Vagina (tissue), 2 donors: ENCODE results near the gene IL25. TPM values are rescaled to one million over a fixed set of nuclear protein-coding genes. Genes with fewer than 3 reads are reported as not detected.

ENCODE experiments used
- DNase-seq, 2 donors: peaks; one replicate each; pipeline ENCODE4 v3.0.0-alpha.2; 2017; ENCODE audit errors: extremely low spot score in 2 of 2
- H3K27ac ChIP-seq: fragments of 200-600 bp; sonication (generic); one replicate; pipeline ENCODE4 v1.5.1; 2019
- H3K27me3 ChIP-seq: fragments of 200-600 bp; sonication (generic); one replicate; pipeline ENCODE4 v1.5.1; 2019
- H3K36me3 ChIP-seq, 2 donors: fragments of 200-600 bp; sonication (generic); one replicate each; pipeline ENCODE4 v1.5.1; 2017 to 2019
- H3K4me1 ChIP-seq: fragments of 200-600 bp; sonication (generic); one replicate; pipeline ENCODE4 v1.5.1; 2019
- H3K4me3 ChIP-seq, 2 donors: fragments of 200-600 bp; sonication (generic); 1 replicate in 1 of 2; 2 replicates in 1 of 2; pipeline ENCODE4 v1.5.1; 2016 to 2019
- H3K9me3 ChIP-seq: fragments of 200-600 bp; sonication (generic); one replicate; pipeline ENCODE4 v1.5.1; 2019
- POLR2A ChIP-seq, 2 donors: fragments of 450-650 bp; IDR thresholded peaks; one replicate each; pipeline ENCODE4 v1.6.1; 2017; ENCODE audit warnings: antibody characterized with exemption in 2 of 2, mild to moderate bottlenecking in 2 of 2, moderate library complexity in 2 of 2
- POLR2AphosphoS5 ChIP-seq, 2 donors: sonication (generic); formaldehyde crosslinking; IDR thresholded peaks; one replicate each; pipeline ENCODE4 v1.9.0; 2017; ENCODE audit warnings: antibody characterized with exemption in 2 of 2, mild to moderate bottlenecking in 2 of 2, low read depth in 1 of 2; ENCODE audit not compliant: insufficient read depth in 1 of 2
- intact Hi-C: fragments of 100-400 bp; cut with DNase I; formaldehyde crosslinking; loops from one replicate; pipeline ENCODE4 v1.15.1; 2023
- total RNA-seq: library from RNA; depleted of rRNA; stranded (reverse); fragments of >200 nt; gene quantifications from one replicate; pipeline ENCODE4 v1.2.3, GENCODE V29; 2016
- TF ChIP-seq, protein P1 (sequence below), 3 experiments: fragments of 450-650 bp in 2 of 3; fragments of 200-600 bp in 1 of 3; sonication (generic) in 1 of 3; IDR thresholded peaks; one replicate each; pipeline ENCODE4 v1.5.1; 2017 to 2019; ENCODE audit warnings: antibody characterized with exemption in 3 of 3, mild to moderate bottlenecking in 2 of 3, moderate library complexity in 2 of 3

IL25 gene
- total RNA-seq, 1 donor from 2014 or later = not detected

DNA sequence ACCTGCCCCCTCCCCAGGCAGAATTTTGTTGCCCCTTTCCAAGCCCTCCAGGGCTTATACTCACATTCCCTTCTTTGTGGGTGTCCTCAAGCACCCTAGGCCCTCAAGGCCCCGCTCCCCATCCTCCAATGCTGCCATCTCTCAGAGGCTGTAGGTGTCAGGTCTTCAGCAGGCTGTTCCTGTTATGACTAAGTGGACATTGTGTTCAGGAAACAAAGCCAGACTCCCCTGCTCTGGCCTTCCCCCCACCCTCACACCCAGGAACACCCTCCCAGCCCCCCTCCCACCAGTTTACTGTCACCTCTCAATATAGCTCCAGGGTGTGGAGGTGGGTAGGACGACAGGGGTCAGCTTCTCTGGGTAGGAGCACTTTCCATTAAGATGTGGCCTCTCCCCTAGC is 36.9 kb downstream of the IL25 start:
- no peaks in the 10 kb centered on the region for H3K4me1 ChIP-seq
- H3K27me3 ChIP-seq = no peaks in the 10 kb centered on the region
- no peak overlapping the region for H3K27ac ChIP-seq
- TF ChIP-seq POLR2AphosphoS5 (IDR thresholded peaks at IDR 0.05; ENCODE audit: insufficient read depth in 1 of 2, low read depth in 1 of 2) (no peak), POLR2A (IDR thresholded peaks at IDR 0.05) (no peak)
- TF ChIP-seq, protein P1, sequence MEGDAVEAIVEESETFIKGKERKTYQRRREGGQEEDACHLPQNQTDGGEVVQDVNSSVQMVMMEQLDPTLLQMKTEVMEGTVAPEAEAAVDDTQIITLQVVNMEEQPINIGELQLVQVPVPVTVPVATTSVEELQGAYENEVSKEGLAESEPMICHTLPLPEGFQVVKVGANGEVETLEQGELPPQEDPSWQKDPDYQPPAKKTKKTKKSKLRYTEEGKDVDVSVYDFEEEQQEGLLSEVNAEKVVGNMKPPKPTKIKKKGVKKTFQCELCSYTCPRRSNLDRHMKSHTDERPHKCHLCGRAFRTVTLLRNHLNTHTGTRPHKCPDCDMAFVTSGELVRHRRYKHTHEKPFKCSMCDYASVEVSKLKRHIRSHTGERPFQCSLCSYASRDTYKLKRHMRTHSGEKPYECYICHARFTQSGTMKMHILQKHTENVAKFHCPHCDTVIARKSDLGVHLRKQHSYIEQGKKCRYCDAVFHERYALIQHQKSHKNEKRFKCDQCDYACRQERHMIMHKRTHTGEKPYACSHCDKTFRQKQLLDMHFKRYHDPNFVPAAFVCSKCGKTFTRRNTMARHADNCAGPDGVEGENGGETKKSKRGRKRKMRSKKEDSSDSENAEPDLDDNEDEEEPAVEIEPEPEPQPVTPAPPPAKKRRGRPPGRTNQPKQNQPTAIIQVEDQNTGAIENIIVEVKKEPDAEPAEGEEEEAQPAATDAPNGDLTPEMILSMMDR (IDR thresholded peaks at IDR 0.05) = no peak
- no peak for DNase-seq
- intact Hi-C loops = loop anchor here (5.0 kb wide), 1 partner anchor 757 kb away; no protein-coding TSS in a partner anchor
- H3K36me3 ChIP-seq = no peaks in the 10 kb centered on the region
- no peaks in the 10 kb centered on the region for H3K9me3 ChIP-seq
- no peak overlapping the region for H3K4me3 ChIP-seq

DNA sequence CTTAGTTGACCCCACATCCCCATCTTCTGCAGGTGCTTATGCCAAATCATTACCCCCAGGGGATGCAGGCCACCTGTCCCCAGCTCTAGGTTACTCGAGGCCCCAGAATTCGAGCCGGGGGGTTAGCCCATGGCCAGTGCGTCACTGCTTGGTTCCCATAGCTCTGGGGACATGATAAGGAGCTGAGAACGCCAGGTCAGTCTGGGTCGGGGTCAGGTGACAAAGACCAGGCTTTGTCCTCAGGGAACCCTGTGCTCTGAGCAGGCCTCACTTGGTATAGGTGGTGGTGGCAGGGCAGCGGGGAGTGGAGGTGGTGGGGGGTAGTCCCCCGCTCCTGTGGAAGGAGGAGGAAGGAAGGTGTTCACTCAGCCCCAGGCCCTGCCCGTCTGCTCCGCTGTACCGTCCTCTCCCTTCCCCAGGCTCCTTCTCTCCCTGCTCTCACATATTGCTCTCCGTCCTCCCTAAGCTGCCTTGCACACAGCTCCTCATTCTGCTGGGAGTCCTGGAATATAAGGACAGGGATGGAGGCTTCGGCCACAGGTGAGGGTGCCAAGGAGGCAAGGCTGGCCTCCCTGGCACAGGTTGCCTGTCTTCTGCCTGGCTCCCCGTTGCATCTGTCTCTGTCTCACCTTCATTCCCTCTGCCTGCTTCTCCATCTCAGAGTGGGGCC is 37.5 kb downstream of the IL25 start:
- H3K9me3 ChIP-seq = no peaks in the 10 kb centered on the region
- no peaks in the 10 kb centered on the region for H3K36me3 ChIP-seq
- TF ChIP-seq, protein P1 (IDR thresholded peaks at IDR 0.05) = no peak
- TF ChIP-seq POLR2A (IDR thresholded peaks at IDR 0.05) = no peak
- no peak for TF ChIP-seq POLR2AphosphoS5 (IDR thresholded peaks at IDR 0.05; ENCODE audit: insufficient read depth in 1 of 2, low read depth in 1 of 2)
- intact Hi-C loops = loop anchor here (5.0 kb wide), 1 partner anchor 758 kb away; no protein-coding TSS in a partner anchor
- no peak overlapping the region for H3K27ac ChIP-seq
- H3K4me1 ChIP-seq = no peaks in the 10 kb centered on the region
- no peak overlapping the region for H3K4me3 ChIP-seq
- H3K27me3 ChIP-seq = no peaks in the 10 kb centered on the region
- no peak for DNase-seq

DNA sequence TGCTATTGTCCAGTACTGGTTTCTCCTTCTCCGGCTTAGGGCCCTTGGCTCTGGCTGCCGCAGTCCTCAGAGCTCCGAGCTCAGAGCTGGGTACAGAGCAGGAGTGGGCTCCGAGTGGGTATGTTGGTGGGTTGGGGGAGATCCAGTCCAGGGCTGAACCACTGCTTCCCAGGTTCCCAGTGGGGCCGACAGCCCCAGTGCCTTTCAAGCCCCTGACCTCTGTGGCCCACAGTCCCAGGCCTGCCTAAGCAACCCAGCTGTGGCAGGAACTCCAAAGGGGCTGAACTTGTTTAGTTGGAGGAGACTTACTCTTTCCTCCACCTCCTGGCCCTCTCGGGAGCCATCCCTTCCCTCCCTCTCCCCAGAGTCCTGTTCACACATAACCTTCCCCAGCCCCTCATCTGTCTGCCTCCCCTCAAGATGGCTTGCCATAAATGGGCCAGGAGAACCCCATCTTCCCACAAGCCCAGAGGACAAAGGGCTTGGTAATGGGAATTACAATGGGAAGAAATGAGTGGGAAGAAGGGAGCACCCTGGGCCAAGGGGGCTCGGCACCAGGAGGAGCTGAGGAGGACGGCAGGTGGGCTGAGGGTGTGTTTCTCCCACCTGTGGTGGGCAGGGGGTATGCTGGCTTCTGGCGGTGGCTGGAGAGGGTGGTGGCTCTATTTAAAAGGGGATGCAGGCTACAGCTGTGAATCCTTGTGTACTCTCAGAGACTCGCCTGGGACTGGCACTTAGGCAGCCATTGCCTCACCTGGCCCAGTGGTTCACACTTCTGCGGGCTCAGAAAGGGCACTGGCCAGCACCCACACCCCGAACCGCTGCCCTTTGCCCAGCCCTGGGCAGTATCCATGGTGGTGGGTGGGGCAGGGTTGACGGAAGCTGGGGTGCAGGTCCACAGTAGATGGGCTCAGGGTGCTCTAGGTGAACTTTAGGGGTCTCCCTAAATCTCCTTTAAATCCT is 39.2 kb downstream of the IL25 start:
- DNase-seq = no peak
- H3K4me1 ChIP-seq = no peaks in the 10 kb centered on the region
- H3K27ac ChIP-seq = no peak overlapping the region
- H3K36me3 ChIP-seq = no peaks in the 10 kb centered on the region
- TF ChIP-seq, protein P1 (IDR thresholded peaks at IDR 0.05) = no peak
- no peak for TF ChIP-seq POLR2A (IDR thresholded peaks at IDR 0.05)
- no peak for TF ChIP-seq POLR2AphosphoS5 (IDR thresholded peaks at IDR 0.05; ENCODE audit: insufficient read depth in 1 of 2, low read depth in 1 of 2)
- no peak overlapping the region for H3K4me3 ChIP-seq
- no peaks in the 10 kb centered on the region for H3K27me3 ChIP-seq
- H3K9me3 ChIP-seq = no peaks in the 10 kb centered on the region
- intact Hi-C loops = no loop called here

DNA sequence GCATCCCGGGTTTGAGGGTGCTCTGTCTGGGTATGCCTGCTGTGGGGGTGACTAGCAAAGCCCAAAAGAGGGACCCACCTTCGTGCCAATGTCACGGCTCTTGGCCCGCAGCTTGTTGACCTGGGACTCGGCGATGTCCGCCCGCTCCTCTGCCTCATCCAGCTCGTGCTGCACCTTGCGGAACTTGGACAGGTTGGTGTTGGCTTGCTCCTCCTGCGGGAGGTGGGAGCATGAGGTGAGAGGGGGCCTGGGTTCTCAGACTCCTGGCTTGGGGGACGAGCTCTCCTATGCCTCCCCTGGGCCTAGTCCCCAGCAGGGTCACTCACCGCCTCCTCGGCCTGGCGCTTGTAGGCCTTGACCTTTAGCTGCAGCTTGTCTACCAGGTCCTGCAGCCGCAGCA is 41.1 kb downstream of the IL25 start:
- H3K27me3 ChIP-seq = no peaks in the 10 kb centered on the region
- H3K4me3 ChIP-seq = no peak overlapping the region
- no peak for DNase-seq
- intact Hi-C loops = no loop called here
- H3K27ac ChIP-seq = no peak overlapping the region
- TF ChIP-seq, protein P1 (IDR thresholded peaks at IDR 0.05) = no peak
- no peak for TF ChIP-seq POLR2A (IDR thresholded peaks at IDR 0.05)
- no peak for TF ChIP-seq POLR2AphosphoS5 (IDR thresholded peaks at IDR 0.05; ENCODE audit: insufficient read depth in 1 of 2, low read depth in 1 of 2)
- no peaks in the 10 kb centered on the region for H3K36me3 ChIP-seq
- H3K9me3 ChIP-seq = no peaks in the 10 kb centered on the region
- H3K4me1 ChIP-seq = no peaks in the 10 kb centered on the region
